CD4-positive, alpha-beta T cell treated with Interleukin-10 for 1 hour (primary cell): Measurements from ENCODE around the gene PCSK1.
"Not testable (repeated sequence)": the region's sequence is repeated elsewhere in the genome, so short reads cannot be mapped to it uniquely, and the experiment has no call there.

Source experiments
- DNase-seq: peaks from one replicate; pipeline ENCODE4 v3.0.0-alpha.2; 2020

PCSK1 gene

GRCh38 chr5:96367337-96367736, 65.7 kb downstream of the PCSK1 start:
- DNase-seq = not testable (repeated sequence)

GRCh38 chr5:96354237-96354636, 78.8 kb downstream of the PCSK1 start:
- DNase-seq = no peak

DNA sequence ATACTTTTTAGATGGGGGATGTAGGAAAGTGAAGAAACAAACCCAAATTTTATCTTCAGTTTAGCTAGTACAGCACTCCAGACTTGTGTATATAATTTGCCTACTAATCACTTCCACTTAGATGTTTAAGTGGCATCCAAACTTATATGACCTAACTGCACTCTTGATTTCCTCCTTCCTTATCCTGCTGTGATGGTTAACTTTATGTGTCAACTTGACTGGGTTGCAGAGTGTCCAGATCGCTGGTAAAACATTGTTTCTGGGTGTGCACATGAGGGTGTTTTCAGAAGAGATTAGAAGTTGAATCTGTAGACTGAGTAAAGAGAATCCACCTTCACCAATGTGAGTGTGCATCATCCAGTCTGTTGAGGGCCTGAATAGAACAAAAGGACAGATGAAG, 79.8 kb downstream of the PCSK1 start:
- no peak for DNase-seq

DNA sequence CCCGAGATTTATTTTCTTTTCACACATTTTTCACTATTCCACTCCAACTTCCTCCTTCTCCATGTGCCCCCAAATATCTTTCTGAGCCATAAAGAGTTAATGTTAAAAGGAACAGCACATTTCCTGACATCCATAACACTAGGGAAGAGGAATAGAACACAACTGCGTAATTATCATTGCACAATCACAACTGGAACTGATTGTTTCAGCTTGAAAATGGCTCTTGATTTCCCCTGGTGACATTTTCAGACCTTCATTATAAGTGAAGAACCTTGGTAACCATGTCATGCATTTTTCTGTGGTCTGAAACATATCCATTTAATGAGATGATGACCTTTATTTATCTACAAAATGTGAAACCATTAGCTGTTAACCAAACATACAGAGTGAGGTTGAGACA, 82.4 kb downstream of the PCSK1 start:
- DNase-seq = no peak

DNA sequence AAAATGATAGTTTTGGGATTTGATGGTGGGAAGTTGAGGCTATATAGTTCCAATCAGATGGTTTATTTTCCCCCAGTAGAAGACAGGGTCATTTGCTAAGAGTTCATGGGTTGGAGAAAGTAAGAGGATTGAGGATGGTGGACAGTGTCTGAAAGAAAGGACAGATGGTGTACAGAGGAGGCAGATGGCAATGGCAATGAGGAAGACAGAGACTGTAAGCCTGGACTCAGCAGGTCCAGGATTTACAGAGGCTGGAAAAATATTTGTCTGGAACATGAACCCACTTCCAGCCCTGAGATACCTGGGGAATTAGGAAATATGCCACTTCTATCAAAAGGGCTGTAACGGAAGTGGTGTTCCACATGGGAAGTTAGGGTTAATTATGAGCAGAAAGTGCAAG, 84.5 kb downstream of the PCSK1 start:
- DNase-seq = no peak

- DNase-seq = no peak
Observed at GRCh38 chr5:96347502-96348292, 85.4 kb downstream of the PCSK1 start.

GRCh38 chr5:96344678-96345577, 88.1 kb downstream of the PCSK1 start:
- DNase-seq = peak; percentile 70

- DNase-seq = no peak
Observed at GRCh38 chr5:96343094-96343493, 90.0 kb downstream of the PCSK1 start.

DNA sequence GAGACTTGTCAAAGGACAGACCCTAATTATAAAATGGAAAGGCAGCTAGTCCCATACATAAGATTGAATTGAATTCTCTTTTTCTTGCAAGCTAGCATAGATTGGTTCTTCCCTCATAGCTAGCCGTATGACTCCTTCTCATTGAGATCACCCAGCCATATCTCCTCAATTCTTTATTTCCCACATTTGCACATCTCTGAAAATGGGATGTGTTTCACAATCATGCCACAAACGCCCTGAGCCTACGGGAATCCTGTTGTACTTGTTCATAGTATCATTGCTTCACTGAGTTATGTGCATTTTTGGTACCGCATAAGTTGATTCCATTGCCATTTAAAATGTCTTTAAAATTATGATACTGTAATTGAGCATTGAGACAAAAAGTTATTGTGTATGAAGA, 90.5 kb downstream of the PCSK1 start:
- no peak for DNase-seq
